Stomach (tissue), 4 donors: ENCODE results near the gene EIF2B4.

Experiments used
- CTCF ChIP-seq, 7 experiments: fragments of 450-650 bp in 4 of 7; fragments of 200-600 bp in 3 of 7; sonication (generic) in 3 of 7; IDR thresholded peaks; one replicate each; pipeline ENCODE4 v1.5.1; 2016 to 2019; ENCODE audit warnings: antibody characterized with exemption in 7 of 7, control low read depth in 2 of 7, mild to moderate bottlenecking in 1 of 7
- POLR2A ChIP-seq, 4 donors: fragments of 450-650 bp; IDR thresholded peaks; one replicate each; pipeline ENCODE4 v1.6.1; 2016; ENCODE audit warnings: antibody characterized with exemption in 4 of 4, control low read depth in 2 of 4, mild to moderate bottlenecking in 1 of 4, moderate library complexity in 1 of 4

- no peak for TF ChIP-seq CTCF (IDR thresholded peaks at IDR 0.05)
- no peak for TF ChIP-seq POLR2A (IDR thresholded peaks at IDR 0.05)
These were observed 9.3 kb upstream of the EIF2B4 start for GRCh38 chr2:27379383-27379835.
